Pancreas (tissue), 10 donors: Measurements from ENCODE around the gene SNX14. TPM values are rescaled to one million over a fixed set of nuclear protein-coding genes. Genes with fewer than 3 reads are reported as not detected.
"Not testable (repeated sequence)": the region's sequence is repeated elsewhere in the genome, so short reads cannot be mapped to it uniquely, and the experiment has no call there.

Experiments used
- ATAC-seq, 4 donors: fragments of 200-7000 bp; cut with Tn5 transposase; one replicate each; pipeline versions ENCODE4 v1.8.0 to v1.9.1; 2020; ENCODE audit warnings: mild to moderate bottlenecking in 4 of 4, moderate library complexity in 4 of 4
- DNase-seq, 6 donors: peaks; one replicate each; pipeline ENCODE4 v3.0.0-alpha.2; 2020
- FAIRE-seq: peaks from 2 replicates; lab custom pipeline; 2012; peaks lifted over from hg19 to GRCh38; lab: Jason Lieb, UNC
- H3K27ac ChIP-seq, 4 donors: fragments of 200-600 bp; sonication (generic); 1 replicate in 3 of 4; 2 replicates in 1 of 4; pipeline versions ENCODE4 v1.5.0 to v1.8.0; 2020
- H3K27me3 ChIP-seq, 4 donors: fragments of 200-600 bp; one replicate each; pipeline ENCODE4 v1.8.0; 2021
- H3K36me3 ChIP-seq, 3 donors: fragments of 200-600 bp; sonication (generic) in 1 of 3; one replicate each; pipeline versions ENCODE4 v1.5.0 to v1.8.0; 2020 to 2021
- H3K4me1 ChIP-seq, 3 donors: fragments of 200-600 bp; one replicate each; pipeline ENCODE4 v1.8.0; 2021
- H3K4me3 ChIP-seq, 4 donors: fragments of 200-600 bp; sonication (generic) in 2 of 4; one replicate each; pipeline versions ENCODE4 v1.5.0 to v1.8.0; 2020 to 2021
- H3K9me3 ChIP-seq, 4 donors: fragments of 200-600 bp; one replicate each; pipeline ENCODE4 v1.8.0; 2021
- CTCF ChIP-seq, 4 donors: fragments of 200-600 bp; sonication (generic) in 3 of 4; IDR thresholded peaks; one replicate each; pipeline versions ENCODE4 v1.5.0 to v1.8.0; 2021; ENCODE audit warnings: antibody characterized with exemption in 4 of 4
- WGBS, 2 donors: extraction: QIAGEN DNeasy Blood & Tissue Kit; methylation state at CpG; one replicate each; pipeline ENCODE4 v1.1.7; 2013; 5-methylcytosine and 5-hydroxymethylcytosine counted together
- intact Hi-C, 3 donors: fragments of 100-400 bp; cut with DNase I; formaldehyde crosslinking; loops; one replicate each; pipeline versions ENCODE4 v1.11.1 to v1.14.2; 2022
- polyA plus RNA-seq, 2 donors: library from polyadenylated mRNA; stranded (reverse); fragments of 200-250 nt; gene quantifications; one replicate each; pipeline ENCODE4 v1.2.3, GENCODE V29; 2013
- total RNA-seq, 6 donors: library from RNA; stranded (reverse); fragmentation: NEBNext Ultra II Directional in 4 of 6; extraction: Animal tissue kit (Norgen Biotek cat#: 25700) in 4 of 6; gene quantifications; one replicate each; pipeline versions ENCODE4 v1.2.1 to v1.2.4, GENCODE V29; 2021 to 2023
- donor health status: healthy with polysubstance abuse.
- donor health status: DM: no; HTN: no; CAD: no; lungs with moderate emphysema.
- donor health status: DM: no; HTN: no; CAD: no.
- donor health status: control.
- donor health status: control.
- donor health status: Bipolar disorder and iron deficiency.
- donor health status: DM: yes; HTN: yes; CAD: no.
- donor health status: DM: no; HTN: no; CAD: no.
- donor health status: DM: no; HTN: no; CAD: no.
- donor health status: DM: yes; HTN: yes; CAD: no.

SNX14 gene
- total and polyA plus RNA-seq, 8 donors = 30.0 to 85.6 (median 36.9) TPM

GRCh38 chr6:85640821-85641220 is 47.2 kb upstream of the SNX14 start:
- H3K36me3 ChIP-seq = peaks cover 4 to 40% (median 10%) of the 10 kb centered on the region in 3 donors
- intact Hi-C loops = loop anchor here in 2 of 3 donors (5.0 kb wide), 1 partner anchor 36 kb away; no protein-coding TSS in a partner anchor
- H3K4me1 ChIP-seq = peaks cover 6 to 36% (median 27%) of the 10 kb centered on the region in 3 donors
- TF ChIP-seq CTCF (IDR thresholded peaks at IDR 0.05) = no peak
- ATAC-seq = no peak
- no peak for DNase-seq
- H3K27me3 ChIP-seq = no peaks in the 10 kb centered on the region
- FAIRE-seq = no peak
- no peaks in the 10 kb centered on the region for H3K9me3 ChIP-seq
- 11 to 12% methylated on average over 3 of the region's 3 CpGs for WGBS, 2 donors
- H3K27ac ChIP-seq = no peak overlapping the region
- peak overlapping the region in 3 of 4 donors; percentile 49 to 97 (median 83) for H3K4me3 ChIP-seq

GRCh38 chr6:85637579-85637978 is 43.9 kb upstream of the SNX14 start:
- H3K27ac ChIP-seq = no peak overlapping the region
- FAIRE-seq (no peak), ATAC-seq (no peak), DNase-seq (no peak)
- peaks cover 7 to 68% (median 25%) of the 10 kb centered on the region in 3 donors for H3K36me3 ChIP-seq
- intact Hi-C loops = no loop called here
- no peak overlapping the region for H3K4me3 ChIP-seq
- 42 to 61% methylated on average over 3 of the region's 3 CpGs for WGBS, 2 donors
- no peak for TF ChIP-seq CTCF (IDR thresholded peaks at IDR 0.05)
- no peaks in the 10 kb centered on the region for H3K27me3 ChIP-seq
- H3K4me1 ChIP-seq = peaks cover 6 to 30% (median 22%) of the 10 kb centered on the region in 3 donors
- no peaks in the 10 kb centered on the region for H3K9me3 ChIP-seq

- intact Hi-C loops = no loop called here
- H3K27me3 ChIP-seq = no peaks in the 10 kb centered on the region
- ATAC-seq (no peak), DNase-seq (no peak), FAIRE-seq (no peak)
- 88% methylated on average over 6 of the region's 6 CpGs for WGBS, 2 donors
- H3K27ac ChIP-seq = no peak overlapping the region
- no peaks in the 10 kb centered on the region for H3K9me3 ChIP-seq
- no peak overlapping the region for H3K4me3 ChIP-seq
- H3K36me3 ChIP-seq = peaks cover 7 to 59% (median 25%) of the 10 kb centered on the region in 3 donors
- no peak for TF ChIP-seq CTCF (IDR thresholded peaks at IDR 0.05)
- H3K4me1 ChIP-seq = peaks cover 0 to 6% (median 4%) of the 10 kb centered on the region in 3 donors
These were observed 38.7 kb upstream of the SNX14 start for GRCh38 chr6:85632164-85632942.

- intact Hi-C loops, H3K27ac ChIP-seq, ATAC-seq, FAIRE-seq, H3K4me3 ChIP-seq, DNase-seq, H3K4me1 ChIP-seq, H3K9me3 ChIP-seq, H3K27me3 ChIP-seq: not testable (repeated sequence)
- peaks cover 3 to 56% (median 18%) of the 10 kb centered on the region in 3 donors for H3K36me3 ChIP-seq
- 91 to 94% methylated on average over 5 of the region's 5 CpGs for WGBS, 2 donors
These were observed 37.5 kb upstream of the SNX14 start for GRCh38 chr6:85631117-85631516.

- intact Hi-C loops = no loop called here
- no peak for TF ChIP-seq CTCF (IDR thresholded peaks at IDR 0.05)
- 68 to 69% methylated on average over 1 of the region's 1 CpG for WGBS, 2 donors
- Histone ChIP-seq H3K27me3 (no peaks in the 10 kb centered on the region), H3K36me3 (peaks cover 0 to 33% (median 3%) of the 10 kb centered on the region in 3 donors), H3K27ac (no peak overlapping the region), H3K9me3 (no peaks in the 10 kb centered on the region), H3K4me1 (peaks cover 0 to 4% (median 3%) of the 10 kb centered on the region in 3 donors), H3K4me3 (no peak overlapping the region)
- DNase-seq (no peak), ATAC-seq (no peak), FAIRE-seq (no peak)
These were observed 34.7 kb upstream of the SNX14 start for GRCh38 chr6:85628353-85628752.
